ENCODE data around the gene CNNM1. TPM values are rescaled to one million over a fixed set of nuclear protein-coding genes. Genes with fewer than 3 reads are reported as not detected.

Gene CNNM1
- total RNA-seq, 1 donor from 2014 or later, result 0.19 TPM

DNA sequence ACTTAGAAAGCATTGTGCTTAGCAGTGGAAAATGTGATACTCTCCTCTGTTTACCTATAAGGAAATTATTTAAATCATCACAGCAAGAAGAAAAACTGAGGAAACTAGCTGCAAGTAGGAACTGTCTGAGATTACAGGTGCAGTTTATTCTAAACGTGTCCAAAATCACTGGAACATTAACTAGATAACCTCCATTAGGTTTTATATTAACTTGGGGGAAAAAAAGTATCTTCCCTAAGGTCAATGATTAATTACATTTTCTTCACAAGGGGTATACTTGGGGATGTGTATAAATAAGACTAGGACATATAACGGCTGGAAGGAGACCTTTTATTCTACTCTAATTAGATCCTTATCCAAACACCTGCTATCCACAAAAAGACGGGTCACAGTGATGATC lies 97.5 kb downstream of the CNNM1 start:
- intact Hi-C loops (cut with micrococcal nuclease), result no loop called here
- Histone ChIP-seq H3K27me3 (ENCODE audit: low read depth) (no peaks in the 10 kb centered on the region), H3K4me1 (peaks cover 78% of the 10 kb centered on the region), H3K4me3 (peak overlapping the region; percentile 87), H3K27ac (replicated peaks) (peak overlapping the region; percentile 36), H3K9me3 (replicated peaks) (no peaks in the 10 kb centered on the region), H3K36me3 (peaks cover 31% of the 10 kb centered on the region)
- no peak for DNase-seq
- no peak for TF ChIP-seq CTCF (IDR thresholded peaks at IDR 0.05; ENCODE audit: borderline replicate concordance)

GRCh38 chr10:99427566-99428190 lies 98.5 kb downstream of the CNNM1 start:
- TF ChIP-seq CTCF (IDR thresholded peaks at IDR 0.05; ENCODE audit: borderline replicate concordance), result no peak
- intact Hi-C loops (cut with micrococcal nuclease), result no loop called here
- Histone ChIP-seq H3K36me3 (peaks cover 27% of the 10 kb centered on the region), H3K27me3 (ENCODE audit: low read depth) (no peaks in the 10 kb centered on the region), H3K4me1 (peaks cover 78% of the 10 kb centered on the region), H3K9me3 (replicated peaks) (no peaks in the 10 kb centered on the region), H3K4me3 (peak overlapping the region; percentile 87), H3K27ac (replicated peaks) (peak overlapping the region; percentile 97)
- no peak for DNase-seq

DNA sequence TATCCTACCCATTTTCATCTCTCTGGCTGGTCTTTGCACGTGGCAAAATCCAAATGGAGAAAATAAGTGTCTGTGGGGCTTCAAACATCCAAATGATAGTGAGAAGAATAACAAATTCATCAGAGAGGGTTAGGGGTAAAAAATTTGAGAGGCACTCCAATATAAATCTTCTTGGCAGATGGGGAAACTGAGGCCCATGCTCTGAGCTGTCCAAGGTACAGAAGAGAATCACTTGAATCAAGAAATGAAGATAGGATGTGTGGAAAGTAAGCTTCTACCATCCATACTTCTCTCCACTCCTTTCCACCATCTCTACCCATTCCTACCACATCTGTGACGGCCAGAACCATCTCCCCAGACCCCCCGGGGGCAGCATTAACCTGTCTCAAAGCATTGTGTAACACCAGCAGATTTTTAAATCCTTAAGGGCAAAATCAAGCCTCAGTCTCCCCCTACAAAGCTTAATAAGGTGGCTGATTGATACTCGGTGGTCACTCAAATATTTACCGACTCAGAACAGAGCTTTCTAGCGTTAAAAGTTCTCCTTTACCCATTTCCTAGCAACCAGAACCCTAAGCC lies 100.5 kb downstream of the CNNM1 start:
- H3K4me3 ChIP-seq, result peak overlapping the region; percentile 87
- peaks cover 14% of the 10 kb centered on the region for H3K36me3 ChIP-seq
- H3K27ac ChIP-seq (replicated peaks), result peak overlapping the region; percentile 97
- no peak for DNase-seq
- H3K4me1 ChIP-seq, result peaks cover 78% of the 10 kb centered on the region
- TF ChIP-seq CTCF (IDR thresholded peaks at IDR 0.05; ENCODE audit: borderline replicate concordance), result no peak
- intact Hi-C loops (cut with micrococcal nuclease), result no loop called here
- no peaks in the 10 kb centered on the region for H3K27me3 ChIP-seq (ENCODE audit: low read depth)
- no peaks in the 10 kb centered on the region for H3K9me3 ChIP-seq (replicated peaks)

GRCh38 chr10:99430116-99430450 lies 100.9 kb downstream of the CNNM1 start:
- H3K36me3 ChIP-seq, result peaks cover 10% of the 10 kb centered on the region
- H3K27ac ChIP-seq (replicated peaks), result peak overlapping the region; percentile 97
- no peak for TF ChIP-seq CTCF (IDR thresholded peaks at IDR 0.05; ENCODE audit: borderline replicate concordance)
- H3K27me3 ChIP-seq (ENCODE audit: low read depth), result no peaks in the 10 kb centered on the region
- H3K9me3 ChIP-seq (replicated peaks), result no peaks in the 10 kb centered on the region
- no peak for DNase-seq
- intact Hi-C loops (cut with micrococcal nuclease), result no loop called here
- H3K4me1 ChIP-seq, result peaks cover 74% of the 10 kb centered on the region
- peak overlapping the region; percentile 87 for H3K4me3 ChIP-seq

DNA sequence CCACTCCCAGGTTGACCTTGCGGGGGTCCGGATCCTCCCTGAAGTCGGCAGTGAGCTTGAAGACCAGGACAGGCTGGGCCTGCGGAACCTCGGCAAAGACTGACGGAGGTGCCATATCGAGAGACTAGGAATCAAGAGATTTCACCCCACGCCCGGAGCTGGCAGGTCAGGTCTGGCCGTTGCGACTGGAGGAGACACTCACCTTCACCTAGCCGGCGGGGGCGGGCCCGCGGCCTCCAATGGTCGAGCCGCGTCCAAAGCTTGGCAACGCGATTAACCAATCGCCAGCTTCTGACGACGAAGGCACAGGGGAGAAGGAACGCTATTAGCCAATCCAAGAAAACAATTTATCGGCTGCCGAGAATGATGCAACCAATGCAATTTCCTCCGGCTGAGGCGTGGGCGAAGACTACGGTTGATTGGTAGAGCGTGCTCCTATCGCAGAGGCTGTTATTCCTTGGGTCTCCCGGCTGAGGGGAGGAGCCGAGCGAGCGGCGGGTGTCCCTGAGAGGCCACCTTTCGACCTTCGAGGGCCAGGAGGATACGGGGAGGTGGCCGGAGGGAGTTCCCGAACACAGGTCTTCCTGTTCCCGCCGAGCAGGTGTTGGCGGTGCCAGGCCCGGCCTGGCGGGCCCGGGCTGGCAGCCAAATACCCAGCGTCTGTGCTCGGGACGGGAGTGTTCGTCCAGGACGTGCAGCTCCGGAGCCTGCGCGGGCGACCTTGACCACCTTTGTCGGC lies 101.5 kb downstream of the CNNM1 start, which contains the start of gene GOT1:
TSS of gene GOT1 (minus strand) at position 174 of the 739 bp plus-strand sequence. CDS start at position 115, 59 bp downstream.
- Histone ChIP-seq H3K36me3 (peaks cover 4% of the 10 kb centered on the region), H3K27me3 (ENCODE audit: low read depth) (no peaks in the 10 kb centered on the region), H3K4me3 (peak within 1 kb of the TSS; percentile 87), H3K9me3 (replicated peaks) (no peaks in the 10 kb centered on the region), H3K4me1 (peaks cover 69% of the 10 kb centered on the region), H3K27ac (replicated peaks) (peak within 1 kb of the TSS; percentile 97)
- no peak for TF ChIP-seq CTCF (IDR thresholded peaks at IDR 0.05; ENCODE audit: borderline replicate concordance)
- DNase-seq, result peak; percentile 93
- intact Hi-C loops (cut with micrococcal nuclease), result no loop called here
